ENCODE results near the gene SMIM17. TPM values are rescaled to one million over a fixed set of nuclear protein-coding genes. Genes with fewer than 3 reads are reported as not detected.

The SMIM17 gene
- polyA plus RNA-seq: under 1 TPM in 1 of 2 donors, not detected in 1; 0.05 TPM

GRCh38 chr19:56642711-56643459 lies at the start of gene SMIM17:
Gene SMIM17 (plus strand): TSS chr19:56643159. CDS start chr19:56645668, 2,509 bp downstream.
- H3K4me1 ChIP-seq (ENCODE audit: control insufficient read depth in 2 of 2, insufficient read depth in 2 of 2, low read length in 1 of 2): no peaks in the 10 kb centered on the region
- H3K9me3 ChIP-seq (ENCODE audit: control insufficient read depth in 2 of 2, insufficient read depth in 1 of 2, low read depth in 1 of 2, low read length in 1 of 2): peaks cover 8 to 15% of the 10 kb centered on the region in 2 donors
- no peaks in the 10 kb centered on the region for H3K27me3 ChIP-seq (ENCODE audit: control insufficient read depth in 1 of 2, insufficient read depth in 2 of 2, low read length in 2 of 2)
- no peaks in the 10 kb centered on the region for H3K36me3 ChIP-seq (ENCODE audit: control insufficient read depth in 2 of 2, insufficient read depth in 2 of 2, low read length in 1 of 2)
- H3K27ac ChIP-seq (ENCODE audit: low read depth in 2 of 2, low read length in 1 of 2): no peak within 1 kb of the TSS
- H3K4me3 ChIP-seq (ENCODE audit: low read depth in 1 of 2, low read length in 2 of 2): no peak within 1 kb of the TSS
- WGBS, 2 donors: 12 to 20% methylated on average over 51 to 60 of the region's 60 CpGs

GRCh38 chr19:56594446-56594782 lies 48.5 kb upstream of the SMIM17 start:
- H3K27ac ChIP-seq (ENCODE audit: low read depth in 2 of 2, low read length in 1 of 2): no peak overlapping the region
- H3K36me3 ChIP-seq (ENCODE audit: control insufficient read depth in 2 of 2, insufficient read depth in 2 of 2, low read length in 1 of 2): no peaks in the 10 kb centered on the region
- 54 to 62% methylated on average over 4 of the region's 4 CpGs for WGBS, 2 donors

GRCh38 chr19:56594783-56595547 lies 48.0 kb upstream of the SMIM17 start, which contains the start of gene ZNF71:
Gene ZNF71 (plus strand): TSS chr19:56595302. CDS start chr19:56601559, 6,257 bp downstream.
- peaks cover 6 to 11% of the 10 kb centered on the region in 2 donors for H3K4me1 ChIP-seq (ENCODE audit: control insufficient read depth in 2 of 2, insufficient read depth in 2 of 2, low read length in 1 of 2)
- H3K36me3 ChIP-seq (ENCODE audit: control insufficient read depth in 2 of 2, insufficient read depth in 2 of 2, low read length in 1 of 2): no peaks in the 10 kb centered on the region
- WGBS, 2 donors: 0 to 1% methylated on average over 44 to 52 of the region's 52 CpGs
- H3K4me3 ChIP-seq (ENCODE audit: low read depth in 1 of 2, low read length in 2 of 2): peak within 1 kb of the TSS; percentile 76 to 86
- peak within 1 kb of the TSS; percentile 36 to 59 for H3K27ac ChIP-seq (ENCODE audit: low read depth in 2 of 2, low read length in 1 of 2)
- no peaks in the 10 kb centered on the region for H3K27me3 ChIP-seq (ENCODE audit: control insufficient read depth in 1 of 2, insufficient read depth in 2 of 2, low read length in 2 of 2)
- peaks cover 2 to 7% of the 10 kb centered on the region in 2 donors for H3K9me3 ChIP-seq (ENCODE audit: control insufficient read depth in 2 of 2, insufficient read depth in 1 of 2, low read depth in 1 of 2, low read length in 1 of 2)

More at GRCh38 chr19:56594446-56594782, 48.5 kb upstream of the SMIM17 start:
- Histone ChIP-seq H3K9me3 (ENCODE audit: control insufficient read depth in 2 of 2, insufficient read depth in 1 of 2, low read depth in 1 of 2, low read length in 1 of 2) (peaks cover 7 to 12% of the 10 kb centered on the region in 2 donors), H3K4me1 (ENCODE audit: control insufficient read depth in 2 of 2, insufficient read depth in 2 of 2, low read length in 1 of 2) (peaks cover 6 to 11% of the 10 kb centered on the region in 2 donors), H3K4me3 (ENCODE audit: low read depth in 1 of 2, low read length in 2 of 2) (no peak overlapping the region), H3K27me3 (ENCODE audit: control insufficient read depth in 1 of 2, insufficient read depth in 2 of 2, low read length in 2 of 2) (no peaks in the 10 kb centered on the region)

GRCh38 chr19:56595548-56595899 lies 47.4 kb upstream of the SMIM17 start:
- peak overlapping the region; percentile 76 to 86 for H3K4me3 ChIP-seq (ENCODE audit: low read depth in 1 of 2, low read length in 2 of 2)
- no peaks in the 10 kb centered on the region for H3K27me3 ChIP-seq (ENCODE audit: control insufficient read depth in 1 of 2, insufficient read depth in 2 of 2, low read length in 2 of 2)
- WGBS, 2 donors: 0 to 2% methylated on average over 4 of the region's 4 CpGs
- peaks cover 6 to 11% of the 10 kb centered on the region in 2 donors for H3K4me1 ChIP-seq (ENCODE audit: control insufficient read depth in 2 of 2, insufficient read depth in 2 of 2, low read length in 1 of 2)
- peaks cover 0 to 3% of the 10 kb centered on the region in 2 donors for H3K9me3 ChIP-seq (ENCODE audit: control insufficient read depth in 2 of 2, insufficient read depth in 1 of 2, low read depth in 1 of 2, low read length in 1 of 2)
- no peak overlapping the region for H3K27ac ChIP-seq (ENCODE audit: low read depth in 2 of 2, low read length in 1 of 2)
- H3K36me3 ChIP-seq (ENCODE audit: control insufficient read depth in 2 of 2, insufficient read depth in 2 of 2, low read length in 1 of 2): no peaks in the 10 kb centered on the region

- H3K4me3 ChIP-seq (ENCODE audit: low read depth in 1 of 2, low read length in 2 of 2): no peak overlapping the region
- 67 to 80% methylated on average over 4 of the region's 4 CpGs for WGBS, 2 donors
- peaks cover 11 to 13% of the 10 kb centered on the region in 2 donors for H3K4me1 ChIP-seq (ENCODE audit: control insufficient read depth in 2 of 2, insufficient read depth in 2 of 2, low read length in 1 of 2)
- H3K36me3 ChIP-seq (ENCODE audit: control insufficient read depth in 2 of 2, insufficient read depth in 2 of 2, low read length in 1 of 2): peaks cover 8 to 9% of the 10 kb centered on the region in 2 donors
- no peak overlapping the region for H3K27ac ChIP-seq (ENCODE audit: low read depth in 2 of 2, low read length in 1 of 2)
- peaks cover 4 to 13% of the 10 kb centered on the region in 2 donors for H3K9me3 ChIP-seq (ENCODE audit: control insufficient read depth in 2 of 2, insufficient read depth in 1 of 2, low read depth in 1 of 2, low read length in 1 of 2)
- H3K27me3 ChIP-seq (ENCODE audit: control insufficient read depth in 1 of 2, insufficient read depth in 2 of 2, low read length in 2 of 2): no peaks in the 10 kb centered on the region
Measured at GRCh38 chr19:56596676-56597075, 46.3 kb upstream of the SMIM17 start.

- H3K27me3 ChIP-seq (ENCODE audit: control insufficient read depth in 1 of 2, insufficient read depth in 2 of 2, low read length in 2 of 2): no peaks in the 10 kb centered on the region
- WGBS, 2 donors: 92 to 93% methylated on average over 4 of the region's 4 CpGs
Measured at GRCh38 chr19:56597696-56598095, 45.3 kb upstream of the SMIM17 start.

GRCh38 chr19:56601375-56601774 lies 41.6 kb upstream of the SMIM17 start:
- Histone ChIP-seq H3K36me3 (ENCODE audit: control insufficient read depth in 2 of 2, insufficient read depth in 2 of 2, low read length in 1 of 2) (peaks cover 10 to 13% of the 10 kb centered on the region in 2 donors), H3K9me3 (ENCODE audit: control insufficient read depth in 2 of 2, insufficient read depth in 1 of 2, low read depth in 1 of 2, low read length in 1 of 2) (peaks cover 13 to 30% of the 10 kb centered on the region in 2 donors), H3K4me1 (ENCODE audit: control insufficient read depth in 2 of 2, insufficient read depth in 2 of 2, low read length in 1 of 2) (peaks cover under 1 to 7% of the 10 kb centered on the region in 2 donors)

More at GRCh38 chr19:56597696-56598095, 45.3 kb upstream of the SMIM17 start:
- Histone ChIP-seq H3K4me1 (ENCODE audit: control insufficient read depth in 2 of 2, insufficient read depth in 2 of 2, low read length in 1 of 2) (peaks cover 11 to 13% of the 10 kb centered on the region in 2 donors), H3K36me3 (ENCODE audit: control insufficient read depth in 2 of 2, insufficient read depth in 2 of 2, low read length in 1 of 2) (peaks cover 9% of the 10 kb centered on the region in 2 donors), H3K27ac (ENCODE audit: low read depth in 2 of 2, low read length in 1 of 2) (no peak overlapping the region), H3K9me3 (ENCODE audit: control insufficient read depth in 2 of 2, insufficient read depth in 1 of 2, low read depth in 1 of 2, low read length in 1 of 2) (peaks cover 4 to 14% of the 10 kb centered on the region in 2 donors), H3K4me3 (ENCODE audit: low read depth in 1 of 2, low read length in 2 of 2) (no peak overlapping the region)

GRCh38 chr19:56603829-56604228 lies 39.1 kb upstream of the SMIM17 start:
- Histone ChIP-seq H3K27ac (ENCODE audit: low read depth in 2 of 2, low read length in 1 of 2) (no peak overlapping the region), H3K27me3 (ENCODE audit: control insufficient read depth in 1 of 2, insufficient read depth in 2 of 2, low read length in 2 of 2) (no peaks in the 10 kb centered on the region), H3K4me3 (ENCODE audit: low read depth in 1 of 2, low read length in 2 of 2) (no peak overlapping the region), H3K4me1 (ENCODE audit: control insufficient read depth in 2 of 2, insufficient read depth in 2 of 2, low read length in 1 of 2) (peaks cover 0 to 7% of the 10 kb centered on the region in 2 donors), H3K9me3 (ENCODE audit: control insufficient read depth in 2 of 2, insufficient read depth in 1 of 2, low read depth in 1 of 2, low read length in 1 of 2) (peaks cover 17 to 37% of the 10 kb centered on the region in 2 donors), H3K36me3 (ENCODE audit: control insufficient read depth in 2 of 2, insufficient read depth in 2 of 2, low read length in 1 of 2) (peaks cover 13% of the 10 kb centered on the region in 2 donors)
- 75 to 86% methylated on average over 6 of the region's 6 CpGs for WGBS, 2 donors

More at GRCh38 chr19:56601375-56601774, 41.6 kb upstream of the SMIM17 start:
- H3K4me3 ChIP-seq (ENCODE audit: low read depth in 1 of 2, low read length in 2 of 2): no peak overlapping the region
- no peaks in the 10 kb centered on the region for H3K27me3 ChIP-seq (ENCODE audit: control insufficient read depth in 1 of 2, insufficient read depth in 2 of 2, low read length in 2 of 2)
- 89 to 91% methylated on average over 3 of the region's 3 CpGs for WGBS, 2 donors
- no peak overlapping the region for H3K27ac ChIP-seq (ENCODE audit: low read depth in 2 of 2, low read length in 1 of 2)

GRCh38 chr19:56608274-56608964 lies 34.5 kb upstream of the SMIM17 start:
- no peaks in the 10 kb centered on the region for H3K4me1 ChIP-seq (ENCODE audit: control insufficient read depth in 2 of 2, insufficient read depth in 2 of 2, low read length in 1 of 2)
- H3K27me3 ChIP-seq (ENCODE audit: control insufficient read depth in 1 of 2, insufficient read depth in 2 of 2, low read length in 2 of 2): no peaks in the 10 kb centered on the region
- no peak overlapping the region for H3K27ac ChIP-seq (ENCODE audit: low read depth in 2 of 2, low read length in 1 of 2)
- H3K4me3 ChIP-seq (ENCODE audit: low read depth in 1 of 2, low read length in 2 of 2): no peak overlapping the region
- H3K36me3 ChIP-seq (ENCODE audit: control insufficient read depth in 2 of 2, insufficient read depth in 2 of 2, low read length in 1 of 2): peaks cover 4% of the 10 kb centered on the region in 2 donors
- peaks cover 19 to 36% of the 10 kb centered on the region in 2 donors for H3K9me3 ChIP-seq (ENCODE audit: control insufficient read depth in 2 of 2, insufficient read depth in 1 of 2, low read depth in 1 of 2, low read length in 1 of 2)
- WGBS, 2 donors: 89 to 90% methylated on average over 8 of the region's 8 CpGs
